GM18519 (cell line): ENCODE measurements around the gene BIN1.

Source experiments
- ATAC-seq: cut with Tn5 transposase; IDR thresholded peaks from one replicate; pipeline ENCODE4 v1.9.1; 2021; ENCODE audit warnings: mild to moderate bottlenecking, moderate library complexity; ENCODE audit not compliant: unreplicated experiment, low FRiP score

The BIN1 gene

GRCh38 chr2:127093648-127094210 lies 13.2 kb downstream of the BIN1 start:
- no peak for ATAC-seq

GRCh38 chr2:127092901-127093516 lies 13.9 kb downstream of the BIN1 start:
- ATAC-seq: no peak

DNA sequence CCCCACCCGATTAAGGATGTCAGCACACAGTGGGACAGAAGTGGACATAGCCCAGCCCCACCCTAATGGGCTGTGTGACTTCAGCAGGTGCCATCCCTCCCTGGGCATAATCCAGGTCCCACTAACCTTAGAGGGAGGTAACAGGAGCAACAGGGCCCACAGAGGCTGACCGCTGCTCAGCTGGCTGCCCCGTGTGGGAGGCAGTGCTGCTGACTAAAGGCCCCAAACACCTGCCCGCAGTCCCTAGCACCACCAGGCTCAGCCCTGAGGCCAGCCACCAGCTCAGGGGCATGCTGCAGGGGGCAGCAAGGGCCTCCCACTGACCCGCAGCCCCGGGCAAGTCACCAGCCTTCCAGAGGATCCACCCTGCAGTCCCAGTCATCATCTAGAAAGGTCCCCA lies 14.6 kb downstream of the BIN1 start:
- no peak for ATAC-seq

- ATAC-seq: no peak
These were observed 15.1 kb downstream of the BIN1 start for GRCh38 chr2:127091886-127092285.

- ATAC-seq: no peak
These were observed 15.8 kb downstream of the BIN1 start for GRCh38 chr2:127091148-127091547.

GRCh38 chr2:127090281-127091120 lies 16.5 kb downstream of the BIN1 start:
- no peak for ATAC-seq

DNA sequence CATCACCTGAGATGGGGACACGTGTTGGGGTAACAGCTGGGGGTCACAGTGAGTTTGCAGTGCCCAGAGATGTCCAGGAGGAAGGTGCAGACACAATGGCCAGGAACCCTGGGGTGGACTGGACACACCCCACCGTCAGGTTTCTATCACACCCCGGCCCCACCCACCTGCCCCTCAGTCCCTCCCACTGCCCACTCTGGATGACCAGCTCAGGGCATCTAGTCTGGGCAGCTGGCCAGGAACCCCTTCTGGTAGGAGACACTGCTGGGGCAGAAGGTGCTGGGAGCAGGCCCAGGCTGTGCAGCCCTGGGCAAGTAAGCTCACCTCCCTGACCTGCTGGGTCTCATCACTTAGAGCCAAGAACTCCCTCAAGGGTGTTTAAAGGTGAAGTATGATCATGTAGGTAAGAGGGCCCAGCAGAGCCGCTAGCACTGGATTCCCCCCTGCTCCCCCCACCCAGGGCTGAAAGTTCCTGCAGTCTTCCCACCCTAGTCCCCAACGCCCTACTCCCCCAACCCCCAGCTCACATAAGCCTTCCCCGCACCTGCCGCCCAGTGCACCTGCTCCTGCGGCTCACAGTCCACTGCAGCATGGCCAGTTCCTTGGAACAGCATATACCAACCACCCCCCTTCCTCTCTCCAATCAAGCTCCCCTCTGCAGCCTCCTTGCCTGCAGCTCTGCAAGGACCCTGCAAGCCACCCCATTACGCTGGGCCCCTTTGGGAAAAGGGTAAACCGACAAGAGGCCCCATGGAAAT lies 17.3 kb downstream of the BIN1 start:
- no peak for ATAC-seq

GRCh38 chr2:127088706-127089105 lies 18.2 kb downstream of the BIN1 start:
- ATAC-seq: no peak

DNA sequence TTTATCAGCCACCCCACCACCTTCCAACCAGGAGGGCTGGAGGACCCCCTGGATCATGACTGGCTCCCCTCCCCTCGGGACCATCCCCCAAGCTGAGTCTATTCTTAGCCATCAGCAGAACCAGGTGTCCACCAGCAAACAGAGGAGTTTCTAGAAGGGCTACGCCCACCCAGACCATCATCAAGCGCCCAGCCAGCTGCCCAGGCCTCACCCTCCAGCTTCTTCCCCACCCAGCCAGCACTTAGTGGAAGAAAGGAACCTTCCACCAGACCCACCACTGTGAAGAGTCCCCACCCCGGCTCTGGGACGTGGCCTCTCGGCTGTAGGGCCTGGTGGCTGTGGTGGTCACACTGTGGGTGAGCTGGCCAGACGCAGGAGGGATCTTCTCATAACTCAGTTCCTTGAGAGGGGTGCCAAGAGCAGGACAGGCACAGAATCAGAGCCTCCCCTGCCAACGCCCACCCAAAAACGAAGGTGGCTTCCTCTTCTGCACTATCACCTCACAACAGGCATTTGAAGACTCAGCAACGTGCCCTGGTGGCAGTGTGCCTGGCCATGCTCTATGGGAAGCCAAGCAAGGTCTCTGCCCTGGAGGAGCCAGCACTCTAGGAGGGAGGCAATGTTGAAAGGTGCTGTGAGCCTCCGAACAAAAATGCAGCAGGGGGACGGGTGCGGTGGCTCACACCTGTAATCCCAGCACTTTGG lies 19.0 kb downstream of the BIN1 start:
- ATAC-seq: no peak

- ATAC-seq: no peak
These were observed 19.8 kb downstream of the BIN1 start for GRCh38 chr2:127086990-127087790.

DNA sequence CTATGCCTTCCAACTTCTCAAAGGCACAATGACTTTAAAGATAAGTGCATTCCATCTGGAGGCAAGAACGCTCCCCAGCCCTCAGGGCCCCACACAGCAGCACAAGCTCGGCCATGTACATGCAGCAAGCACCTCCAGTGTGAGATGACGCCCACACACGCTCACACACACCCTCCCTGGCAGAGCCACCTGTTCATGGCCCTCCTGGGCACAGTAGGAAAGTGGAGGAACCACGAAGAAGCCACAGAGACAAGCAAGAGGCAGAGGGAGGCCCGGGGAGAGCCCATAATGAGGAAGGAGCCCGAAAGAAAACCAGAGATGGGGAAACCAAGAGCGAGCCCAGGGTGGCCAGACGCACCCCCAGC lies 21.7 kb downstream of the BIN1 start:
- ATAC-seq: no peak

DNA sequence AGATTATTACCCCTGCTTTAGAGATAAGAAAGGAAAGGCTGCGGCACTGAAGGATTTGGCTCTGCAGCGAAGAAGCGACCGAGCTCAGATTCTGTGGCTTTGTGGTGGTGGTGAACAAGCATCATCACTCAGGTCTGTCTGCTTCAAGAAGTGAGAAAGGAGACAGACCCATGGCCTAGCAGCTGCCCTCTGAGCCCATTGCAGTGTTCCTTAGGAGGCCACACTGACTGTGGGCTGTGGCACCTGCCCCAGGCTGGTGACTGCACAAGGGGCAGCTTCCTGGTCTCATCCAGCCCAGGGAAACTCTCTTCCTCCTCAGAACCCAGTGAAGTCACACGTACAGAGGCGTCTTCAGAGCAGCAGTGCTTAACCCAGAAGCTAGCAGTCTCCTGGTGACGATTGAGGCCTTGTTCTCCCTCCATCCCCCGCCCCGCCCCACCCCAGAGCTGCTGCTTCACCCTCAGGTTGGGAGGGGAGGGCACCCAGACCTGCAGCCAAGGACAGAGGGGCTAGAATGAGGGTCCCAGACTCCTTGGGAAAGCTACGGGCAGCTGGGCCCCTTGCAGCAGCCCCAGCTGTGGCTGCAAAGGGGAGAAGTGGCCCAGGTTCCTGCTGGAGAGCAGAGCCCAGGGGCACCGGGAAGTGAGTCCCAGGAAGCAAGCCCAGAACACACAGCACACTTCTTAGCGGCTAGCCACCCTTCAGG lies 22.2 kb downstream of the BIN1 start:
- ATAC-seq: no peak

DNA sequence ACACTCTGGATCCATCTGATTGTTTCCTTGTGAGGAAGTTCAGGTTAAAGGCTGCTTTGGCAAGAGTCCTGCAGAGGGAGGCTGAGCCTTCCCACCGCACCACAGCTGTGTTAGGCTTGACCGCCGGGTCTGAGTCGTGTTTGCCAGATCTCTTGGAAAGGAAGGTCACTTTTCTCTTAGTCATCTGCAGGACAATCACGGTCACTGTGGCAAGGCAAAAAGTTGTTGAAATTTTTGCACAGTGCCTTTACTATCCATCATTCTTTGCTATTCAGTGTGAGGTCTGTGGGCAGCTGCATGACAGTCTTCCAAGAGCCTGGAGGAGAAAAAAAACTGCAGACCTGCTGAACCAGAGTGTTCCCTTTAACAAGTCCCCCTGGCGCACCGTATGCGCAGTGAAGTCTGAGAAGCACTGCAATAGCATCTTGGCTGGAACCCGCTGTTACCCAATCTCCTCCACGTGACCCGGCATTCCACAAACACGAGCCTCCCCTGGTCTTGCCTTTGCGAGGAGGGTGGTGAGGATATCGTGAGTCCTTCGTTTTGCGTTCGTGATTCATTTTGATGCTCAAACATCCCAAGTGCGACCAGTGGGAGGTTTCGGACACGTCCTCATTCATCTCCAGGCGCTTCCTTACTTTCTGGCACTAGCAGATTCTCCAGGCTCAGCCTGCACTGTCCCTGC lies 23.0 kb downstream of the BIN1 start:
- no peak for ATAC-seq

GRCh38 chr2:127082974-127083373 lies 24.0 kb downstream of the BIN1 start:
- no peak for ATAC-seq

- ATAC-seq: no peak
These were observed 24.9 kb downstream of the BIN1 start for GRCh38 chr2:127081826-127082633.

GRCh38 chr2:127080938-127081755 lies 25.8 kb downstream of the BIN1 start:
- ATAC-seq: no peak
